ENCODE measurements around the gene ASTN2. TPM values are rescaled to one million over a fixed set of nuclear protein-coding genes. Genes with fewer than 3 reads are reported as not detected.

The ASTN2 gene
- total RNA-seq, 1 donor: 3.1 TPM

DNA sequence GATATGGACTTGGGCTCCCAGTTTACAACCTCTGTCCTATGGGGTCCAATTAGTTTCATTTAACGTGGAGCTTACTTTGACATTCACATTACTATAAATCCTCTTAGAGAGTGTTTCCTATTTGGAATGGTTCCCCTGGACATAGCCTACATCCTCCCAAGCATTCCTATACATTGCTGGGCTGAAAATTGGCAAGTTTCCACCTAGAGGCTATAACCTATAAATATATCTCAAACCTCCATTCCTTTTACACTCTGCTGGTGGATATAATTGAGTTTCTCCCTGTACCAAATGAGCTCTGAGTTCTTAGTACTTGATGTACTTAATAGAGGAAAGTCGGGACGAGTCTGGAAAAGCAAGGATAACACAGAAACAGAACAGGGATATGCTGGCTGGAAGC is 172.8 kb downstream of the ASTN2 start:
- Histone ChIP-seq H3K4me1 (ENCODE audit: insufficient read depth, low read length) (no peaks in the 10 kb centered on the region), H3K4me3 (ENCODE audit: low read length) (no peak overlapping the region), H3K27me3 (ENCODE audit: insufficient read depth, low read length) (no peaks in the 10 kb centered on the region), H3K9me3 (ENCODE audit: low read depth, low read length) (no peaks in the 10 kb centered on the region)

DNA sequence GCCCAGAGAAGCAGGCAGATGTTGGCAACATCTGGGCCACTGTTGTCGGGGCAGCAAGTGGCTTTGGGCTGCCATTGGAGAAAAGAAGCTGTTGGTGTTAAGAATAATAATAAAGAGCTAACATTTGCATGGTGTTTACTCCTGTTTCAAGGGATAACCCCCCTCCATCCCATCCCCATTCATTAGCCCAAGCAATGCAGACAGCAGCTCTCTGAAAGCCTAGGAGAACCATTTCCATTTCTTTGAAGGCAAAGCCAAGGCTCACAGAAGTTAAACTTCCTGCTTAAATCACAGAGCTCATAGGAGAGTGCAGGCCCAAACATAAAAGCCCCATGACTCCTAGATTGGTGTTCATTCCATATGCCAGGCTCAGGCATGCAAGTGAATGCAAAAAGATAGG is 175.4 kb downstream of the ASTN2 start:
- Histone ChIP-seq H3K9me3 (ENCODE audit: low read depth, low read length) (no peaks in the 10 kb centered on the region), H3K27me3 (ENCODE audit: insufficient read depth, low read length) (no peaks in the 10 kb centered on the region)

DNA sequence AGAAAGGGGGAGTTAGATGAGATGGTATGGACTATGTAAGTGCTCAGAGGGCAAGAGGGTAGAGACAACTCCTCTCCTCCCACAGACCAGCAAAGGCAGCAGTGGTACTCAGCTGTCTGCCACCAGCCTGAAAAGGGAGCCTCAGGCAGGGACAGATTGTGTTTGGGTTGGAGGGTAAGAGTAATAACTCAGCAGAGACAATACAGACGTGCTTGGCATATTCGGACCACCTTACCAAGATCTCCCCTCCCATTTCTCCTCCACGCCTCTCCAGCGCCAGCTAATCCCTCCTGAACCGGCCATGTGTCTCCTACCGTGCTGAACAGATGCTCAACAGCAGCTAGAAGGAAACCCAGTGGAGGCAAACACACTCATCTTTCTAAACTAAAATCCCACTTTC is 180.8 kb downstream of the ASTN2 start:
- no peaks in the 10 kb centered on the region for H3K4me1 ChIP-seq (ENCODE audit: insufficient read depth, low read length)
- no peaks in the 10 kb centered on the region for H3K27me3 ChIP-seq (ENCODE audit: insufficient read depth, low read length)
- H3K9me3 ChIP-seq (ENCODE audit: low read depth, low read length): no peaks in the 10 kb centered on the region
- no peak overlapping the region for H3K4me3 ChIP-seq (ENCODE audit: low read length)

More for the DNA sequence above, 175.4 kb downstream of the ASTN2 start:
- no peak overlapping the region for H3K4me3 ChIP-seq (ENCODE audit: low read length)
- H3K4me1 ChIP-seq (ENCODE audit: insufficient read depth, low read length): no peaks in the 10 kb centered on the region

DNA sequence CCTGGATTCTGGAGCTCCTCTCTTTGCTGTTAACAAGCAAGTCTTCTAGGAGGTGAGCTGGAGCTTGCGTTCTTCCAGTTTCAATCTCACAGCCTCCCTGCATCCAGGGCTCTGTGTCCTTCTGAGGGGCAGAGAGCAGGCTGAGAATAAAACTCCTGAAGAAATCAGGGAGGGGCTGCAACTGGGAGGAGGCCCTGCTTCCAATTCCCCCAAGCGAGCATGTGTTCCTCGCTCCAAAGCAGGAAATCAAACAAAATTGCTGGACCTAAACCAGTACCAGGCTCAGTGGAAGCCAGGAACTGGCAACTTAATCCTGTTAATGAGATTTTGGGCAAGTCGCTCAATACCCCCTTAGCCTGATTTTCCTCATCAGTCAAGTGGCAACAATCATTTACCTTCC is 181.8 kb downstream of the ASTN2 start:
- H3K4me3 ChIP-seq (ENCODE audit: low read length): no peak overlapping the region
- H3K9me3 ChIP-seq (ENCODE audit: low read depth, low read length): no peaks in the 10 kb centered on the region
- H3K27me3 ChIP-seq (ENCODE audit: insufficient read depth, low read length): no peaks in the 10 kb centered on the region
- no peaks in the 10 kb centered on the region for H3K4me1 ChIP-seq (ENCODE audit: insufficient read depth, low read length)

GRCh38 chr9:117232281-117232680 is 182.6 kb downstream of the ASTN2 start:
- Histone ChIP-seq H3K4me1 (ENCODE audit: insufficient read depth, low read length) (no peaks in the 10 kb centered on the region), H3K9me3 (ENCODE audit: low read depth, low read length) (no peaks in the 10 kb centered on the region), H3K27me3 (ENCODE audit: insufficient read depth, low read length) (no peaks in the 10 kb centered on the region), H3K4me3 (ENCODE audit: low read length) (no peak overlapping the region)

GRCh38 chr9:117231012-117231411 is 183.8 kb downstream of the ASTN2 start:
- no peaks in the 10 kb centered on the region for H3K9me3 ChIP-seq (ENCODE audit: low read depth, low read length)
- H3K4me1 ChIP-seq (ENCODE audit: insufficient read depth, low read length): no peaks in the 10 kb centered on the region
- H3K4me3 ChIP-seq (ENCODE audit: low read length): no peak overlapping the region
- H3K27me3 ChIP-seq (ENCODE audit: insufficient read depth, low read length): no peaks in the 10 kb centered on the region

DNA sequence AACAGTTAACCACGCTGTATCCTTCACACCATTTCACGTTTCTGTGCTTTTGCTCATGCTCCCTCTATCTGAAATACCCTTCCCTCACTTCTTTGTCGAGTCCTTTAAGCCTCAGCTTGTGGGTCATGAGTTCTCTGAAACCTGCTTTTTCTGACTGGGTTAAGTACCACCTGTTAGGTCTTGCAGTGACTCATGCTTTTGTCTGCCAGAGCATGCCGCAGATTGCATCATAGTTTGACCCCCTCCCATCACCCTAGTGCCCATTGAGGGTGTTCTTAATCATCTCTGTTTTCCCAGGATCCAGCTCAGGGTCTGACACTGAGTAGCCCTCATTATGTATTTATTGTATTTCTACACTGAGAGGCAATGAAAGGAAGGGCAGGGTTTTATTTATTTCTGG is 190.2 kb downstream of the ASTN2 start:
- Histone ChIP-seq H3K4me3 (ENCODE audit: low read length) (no peak overlapping the region), H3K4me1 (ENCODE audit: insufficient read depth, low read length) (no peaks in the 10 kb centered on the region), H3K27me3 (ENCODE audit: insufficient read depth, low read length) (no peaks in the 10 kb centered on the region), H3K9me3 (ENCODE audit: low read depth, low read length) (no peaks in the 10 kb centered on the region)

- no peaks in the 10 kb centered on the region for H3K27me3 ChIP-seq (ENCODE audit: insufficient read depth, low read length)
- no peaks in the 10 kb centered on the region for H3K4me1 ChIP-seq (ENCODE audit: insufficient read depth, low read length)
- no peak overlapping the region for H3K4me3 ChIP-seq (ENCODE audit: low read length)
- H3K9me3 ChIP-seq (ENCODE audit: low read depth, low read length): no peaks in the 10 kb centered on the region
Observed at GRCh38 chr9:117218951-117219350, 195.9 kb downstream of the ASTN2 start.

DNA sequence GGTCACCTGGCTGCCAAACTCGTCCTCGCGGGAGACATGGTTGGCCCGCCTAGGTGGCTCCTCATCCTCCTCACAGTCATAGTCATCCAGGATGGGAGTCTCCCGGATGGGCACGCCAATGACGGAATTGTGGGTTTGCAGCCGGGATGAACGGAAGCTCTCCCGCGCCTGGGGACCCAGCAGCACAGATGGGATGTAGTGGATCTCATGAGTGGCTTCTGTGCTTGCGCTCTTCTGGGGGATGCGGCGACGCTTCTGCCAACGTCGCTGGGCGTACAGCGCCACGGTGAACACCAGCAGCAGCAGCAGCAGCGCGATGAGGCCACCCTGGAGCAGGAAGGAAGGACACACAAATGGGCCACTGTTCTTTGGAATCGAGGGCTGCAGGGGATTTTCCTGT is 200.4 kb downstream of the ASTN2 start:
- H3K9me3 ChIP-seq (ENCODE audit: low read depth, low read length): peaks cover 7% of the 10 kb centered on the region
- no peaks in the 10 kb centered on the region for H3K4me1 ChIP-seq (ENCODE audit: insufficient read depth, low read length)
- H3K27me3 ChIP-seq (ENCODE audit: insufficient read depth, low read length): no peaks in the 10 kb centered on the region
- no peak overlapping the region for H3K4me3 ChIP-seq (ENCODE audit: low read length)

DNA sequence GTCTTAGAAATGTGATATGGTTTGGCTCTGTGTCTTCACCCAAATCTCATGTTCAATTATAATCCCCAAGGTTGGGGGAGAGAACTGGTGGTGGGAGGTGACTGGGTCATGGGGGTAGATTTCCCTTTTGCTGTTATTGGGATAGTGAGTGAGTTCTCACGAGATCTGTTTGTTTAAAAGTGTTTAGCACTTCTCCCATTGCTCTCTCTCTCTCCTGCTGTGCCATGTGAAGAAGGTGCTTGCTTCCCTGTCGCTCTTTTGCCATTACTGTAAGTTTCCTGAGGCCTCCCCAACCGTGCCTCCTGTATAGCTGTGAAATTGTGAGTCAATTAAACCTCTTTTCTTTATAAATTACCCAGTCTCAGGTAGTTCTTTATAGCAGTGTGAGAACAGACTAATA is 203.6 kb downstream of the ASTN2 start:
- Histone ChIP-seq H3K27me3 (ENCODE audit: insufficient read depth, low read length) (no peaks in the 10 kb centered on the region), H3K4me1 (ENCODE audit: insufficient read depth, low read length) (no peaks in the 10 kb centered on the region), H3K4me3 (ENCODE audit: low read length) (no peak overlapping the region), H3K9me3 (ENCODE audit: low read depth, low read length) (peaks cover 7% of the 10 kb centered on the region)

DNA sequence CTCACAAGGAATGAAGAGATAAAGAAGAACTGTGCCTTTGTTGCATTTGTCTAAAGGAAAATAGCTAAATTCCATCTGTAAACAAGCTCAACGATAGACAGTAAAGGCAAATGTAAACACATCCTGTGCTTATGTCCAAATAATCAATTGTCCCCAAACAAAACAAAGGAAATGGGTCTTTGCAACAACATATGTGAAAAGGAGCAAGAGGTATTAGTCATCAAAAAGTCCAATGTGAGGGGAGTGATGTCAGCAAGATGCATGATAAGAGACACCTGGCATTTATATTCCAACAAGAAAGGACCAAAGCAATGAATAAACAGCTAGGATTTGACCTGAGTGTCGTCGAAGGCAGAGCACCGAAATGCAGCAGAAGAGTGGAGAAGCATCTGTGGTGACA is 209.1 kb downstream of the ASTN2 start:
- no peak overlapping the region for H3K4me3 ChIP-seq (ENCODE audit: low read length)
- no peaks in the 10 kb centered on the region for H3K27me3 ChIP-seq (ENCODE audit: insufficient read depth, low read length)
- no peaks in the 10 kb centered on the region for H3K4me1 ChIP-seq (ENCODE audit: insufficient read depth, low read length)
- peaks cover 7% of the 10 kb centered on the region for H3K9me3 ChIP-seq (ENCODE audit: low read depth, low read length)

- H3K4me3 ChIP-seq (ENCODE audit: low read length): no peak overlapping the region
- H3K27me3 ChIP-seq (ENCODE audit: insufficient read depth, low read length): no peaks in the 10 kb centered on the region
- H3K4me1 ChIP-seq (ENCODE audit: insufficient read depth, low read length): no peaks in the 10 kb centered on the region
- peaks cover 3% of the 10 kb centered on the region for H3K9me3 ChIP-seq (ENCODE audit: low read depth, low read length)
Observed at GRCh38 chr9:117204971-117205370, 209.9 kb downstream of the ASTN2 start.

DNA sequence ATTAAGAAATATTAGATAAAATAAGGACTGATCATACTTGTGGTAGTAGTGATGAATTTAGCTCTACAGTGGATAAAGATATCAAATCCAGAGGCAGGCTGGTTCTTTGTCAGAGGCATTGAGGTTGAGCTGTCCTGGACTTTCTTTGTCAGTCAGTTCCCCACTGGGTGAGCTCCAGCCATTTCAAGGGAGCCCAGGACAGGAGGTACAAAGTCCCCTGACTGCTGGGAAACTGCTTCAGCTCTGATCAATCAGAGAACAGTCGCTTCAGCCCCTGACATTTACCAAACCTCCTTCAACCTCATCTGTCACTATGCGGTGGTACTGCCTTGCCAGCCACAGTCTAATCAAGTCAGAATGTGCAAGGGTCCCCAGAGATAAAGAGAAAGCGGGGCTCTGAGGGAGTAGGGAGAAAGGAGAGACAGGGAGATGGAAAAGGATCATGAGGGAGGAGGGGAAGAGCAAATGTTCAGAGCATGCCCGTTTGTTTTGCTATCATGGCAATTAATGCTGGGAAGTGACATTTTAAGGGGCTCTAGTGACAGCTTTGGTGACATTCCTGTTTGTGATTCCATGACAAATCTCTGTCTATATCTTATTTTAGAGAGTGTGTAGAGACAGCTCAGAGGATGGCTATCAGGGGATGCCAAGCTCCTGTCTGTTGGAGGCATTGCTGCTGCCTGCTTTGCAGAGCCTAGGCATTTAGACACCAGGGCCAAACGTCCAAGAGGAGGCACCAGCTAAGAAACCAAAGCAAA is 223.2 kb downstream of the ASTN2 start:
- H3K27me3 ChIP-seq (ENCODE audit: insufficient read depth, low read length): no peaks in the 10 kb centered on the region

GRCh38 chr9:117189121-117189520 is 225.7 kb downstream of the ASTN2 start:
- no peak overlapping the region for H3K4me3 ChIP-seq (ENCODE audit: low read length)
- no peaks in the 10 kb centered on the region for H3K9me3 ChIP-seq (ENCODE audit: low read depth, low read length)
- no peaks in the 10 kb centered on the region for H3K4me1 ChIP-seq (ENCODE audit: insufficient read depth, low read length)
- H3K27me3 ChIP-seq (ENCODE audit: insufficient read depth, low read length): no peaks in the 10 kb centered on the region

More for the DNA sequence above, 223.2 kb downstream of the ASTN2 start:
- Histone ChIP-seq H3K4me3 (ENCODE audit: low read length) (no peak overlapping the region), H3K9me3 (ENCODE audit: low read depth, low read length) (no peaks in the 10 kb centered on the region), H3K4me1 (ENCODE audit: insufficient read depth, low read length) (no peaks in the 10 kb centered on the region)

DNA sequence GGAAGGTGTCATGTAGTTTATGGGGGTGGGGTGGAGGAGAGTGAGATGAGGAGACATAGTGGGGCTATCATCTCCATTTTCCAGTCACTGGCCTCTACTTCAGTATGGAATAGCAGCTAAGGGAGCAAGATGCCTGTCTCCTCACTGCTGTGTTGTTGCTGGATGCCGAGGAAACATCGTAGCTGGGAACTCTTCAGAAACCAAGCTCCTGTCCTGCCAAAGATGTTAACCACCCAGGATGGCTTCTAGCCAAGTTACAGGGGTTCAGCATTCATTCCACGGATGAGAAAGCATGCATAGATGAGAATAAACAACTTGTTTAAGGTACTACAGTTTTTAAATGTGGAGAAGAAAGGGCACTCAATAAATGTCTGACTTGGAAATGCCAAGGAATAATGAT is 226.5 kb downstream of the ASTN2 start:
- Histone ChIP-seq H3K9me3 (ENCODE audit: low read depth, low read length) (no peaks in the 10 kb centered on the region), H3K4me1 (ENCODE audit: insufficient read depth, low read length) (no peaks in the 10 kb centered on the region), H3K27me3 (ENCODE audit: insufficient read depth, low read length) (no peaks in the 10 kb centered on the region), H3K4me3 (ENCODE audit: low read length) (no peak overlapping the region)

GRCh38 chr9:117187498-117187897 is 227.4 kb downstream of the ASTN2 start:
- no peaks in the 10 kb centered on the region for H3K9me3 ChIP-seq (ENCODE audit: low read depth, low read length)
- H3K27me3 ChIP-seq (ENCODE audit: insufficient read depth, low read length): no peaks in the 10 kb centered on the region
- no peak overlapping the region for H3K4me3 ChIP-seq (ENCODE audit: low read length)
- no peaks in the 10 kb centered on the region for H3K4me1 ChIP-seq (ENCODE audit: insufficient read depth, low read length)

Data from mononuclear cell (primary cell).